Measurements from ENCODE around the gene FNIP2. TPM values are rescaled to one million over a fixed set of nuclear protein-coding genes. Genes with fewer than 3 reads are reported as not detected.

FNIP2 gene
- total RNA-seq, 1 donor from 2014 or later: 44.2 TPM

GRCh38 chr4:158869001-158869400 is 100.2 kb downstream of the FNIP2 start:
- TF ChIP-seq, protein P1, sequence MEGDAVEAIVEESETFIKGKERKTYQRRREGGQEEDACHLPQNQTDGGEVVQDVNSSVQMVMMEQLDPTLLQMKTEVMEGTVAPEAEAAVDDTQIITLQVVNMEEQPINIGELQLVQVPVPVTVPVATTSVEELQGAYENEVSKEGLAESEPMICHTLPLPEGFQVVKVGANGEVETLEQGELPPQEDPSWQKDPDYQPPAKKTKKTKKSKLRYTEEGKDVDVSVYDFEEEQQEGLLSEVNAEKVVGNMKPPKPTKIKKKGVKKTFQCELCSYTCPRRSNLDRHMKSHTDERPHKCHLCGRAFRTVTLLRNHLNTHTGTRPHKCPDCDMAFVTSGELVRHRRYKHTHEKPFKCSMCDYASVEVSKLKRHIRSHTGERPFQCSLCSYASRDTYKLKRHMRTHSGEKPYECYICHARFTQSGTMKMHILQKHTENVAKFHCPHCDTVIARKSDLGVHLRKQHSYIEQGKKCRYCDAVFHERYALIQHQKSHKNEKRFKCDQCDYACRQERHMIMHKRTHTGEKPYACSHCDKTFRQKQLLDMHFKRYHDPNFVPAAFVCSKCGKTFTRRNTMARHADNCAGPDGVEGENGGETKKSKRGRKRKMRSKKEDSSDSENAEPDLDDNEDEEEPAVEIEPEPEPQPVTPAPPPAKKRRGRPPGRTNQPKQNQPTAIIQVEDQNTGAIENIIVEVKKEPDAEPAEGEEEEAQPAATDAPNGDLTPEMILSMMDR (IDR thresholded peaks at IDR 0.05; ENCODE audit: insufficient read depth, low read length, poor library complexity, severe bottlenecking): no peak
- Histone ChIP-seq H3K27me3 (ENCODE audit: control insufficient read depth, insufficient read depth, low read length) (no peaks in the 10 kb centered on the region), H3K36me3 (ENCODE audit: control insufficient read depth, insufficient read depth, low read length) (no peaks in the 10 kb centered on the region), H3K4me3 (ENCODE audit: low read depth, low read length) (no peak overlapping the region)
- DNase-seq (ENCODE audit: low read depth): no peak

DNA sequence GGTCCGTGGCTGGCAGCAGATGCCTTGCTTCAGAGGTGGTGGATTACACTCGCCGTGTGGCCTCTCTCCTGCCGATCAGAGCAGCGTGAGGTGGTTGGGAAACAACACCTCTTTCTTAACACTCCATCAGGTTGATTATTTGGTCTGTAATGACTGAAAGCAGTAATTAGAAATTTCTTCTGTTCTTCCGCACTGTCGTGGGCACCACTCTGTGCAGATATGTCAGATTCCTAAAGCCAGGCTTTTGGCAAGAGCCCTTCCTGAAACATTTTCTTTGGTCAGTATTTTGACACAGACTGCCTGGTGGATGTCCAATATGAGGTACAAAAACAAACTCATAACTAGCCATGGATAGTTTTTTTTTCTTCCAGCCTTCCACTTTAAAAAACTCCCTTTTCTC is 100.9 kb downstream of the FNIP2 start:
- TF ChIP-seq, protein P1 (IDR thresholded peaks at IDR 0.05; ENCODE audit: insufficient read depth, low read length, poor library complexity, severe bottlenecking): no peak
- DNase-seq (ENCODE audit: low read depth): no peak
- no peaks in the 10 kb centered on the region for H3K36me3 ChIP-seq (ENCODE audit: control insufficient read depth, insufficient read depth, low read length)
- H3K4me3 ChIP-seq (ENCODE audit: low read depth, low read length): no peak overlapping the region
- no peaks in the 10 kb centered on the region for H3K27me3 ChIP-seq (ENCODE audit: control insufficient read depth, insufficient read depth, low read length)

DNA sequence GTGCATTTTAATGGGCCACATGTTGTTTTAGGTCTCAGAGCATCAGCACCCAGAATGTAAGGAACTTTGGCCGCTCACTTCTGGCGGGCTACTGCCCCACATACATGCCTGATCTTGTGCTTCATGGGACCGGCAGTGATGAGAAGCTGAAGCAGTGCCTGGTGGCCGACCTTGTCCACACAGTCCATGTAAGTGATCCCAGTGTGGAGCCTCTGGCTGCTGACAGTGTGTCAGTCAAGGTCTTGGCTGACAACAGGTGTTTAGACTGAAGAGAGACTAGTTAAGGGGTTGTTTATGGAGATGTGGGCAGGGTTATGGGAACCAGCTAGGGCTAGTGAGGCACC is 101.4 kb downstream of the FNIP2 start:
- Histone ChIP-seq H3K27me3 (ENCODE audit: control insufficient read depth, insufficient read depth, low read length) (no peaks in the 10 kb centered on the region), H3K4me3 (ENCODE audit: low read depth, low read length) (no peak overlapping the region), H3K36me3 (ENCODE audit: control insufficient read depth, insufficient read depth, low read length) (no peaks in the 10 kb centered on the region)
- TF ChIP-seq, protein P1 (IDR thresholded peaks at IDR 0.05; ENCODE audit: insufficient read depth, low read length, poor library complexity, severe bottlenecking): no peak
- no peak for DNase-seq (ENCODE audit: low read depth)

- Histone ChIP-seq H3K36me3 (ENCODE audit: control insufficient read depth, insufficient read depth, low read length) (no peaks in the 10 kb centered on the region), H3K4me3 (ENCODE audit: low read depth, low read length) (no peak overlapping the region), H3K27me3 (ENCODE audit: control insufficient read depth, insufficient read depth, low read length) (no peaks in the 10 kb centered on the region)
- no peak for DNase-seq (ENCODE audit: low read depth)
- TF ChIP-seq, protein P1 (IDR thresholded peaks at IDR 0.05; ENCODE audit: insufficient read depth, low read length, poor library complexity, severe bottlenecking): no peak
These were observed 102.0 kb downstream of the FNIP2 start for GRCh38 chr4:158870626-158871334.

DNA sequence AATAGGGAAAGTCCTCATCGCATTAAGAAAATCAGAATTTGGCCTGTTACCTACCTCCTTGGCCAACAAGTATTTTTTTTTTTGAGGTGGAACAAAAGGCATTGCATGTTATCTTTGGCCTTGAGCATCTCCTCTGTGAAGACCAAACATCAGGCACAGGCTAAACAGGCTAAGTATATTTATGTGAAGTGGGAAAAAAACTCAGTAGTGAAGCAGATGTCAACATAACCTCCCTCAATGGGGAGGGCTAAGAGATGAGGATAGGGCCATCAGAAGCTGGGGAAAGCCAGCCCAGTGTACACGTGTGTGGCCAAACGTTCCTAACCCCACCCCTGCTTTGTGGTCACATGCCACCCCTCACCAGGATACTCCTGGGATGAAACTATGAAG is 102.5 kb downstream of the FNIP2 start:
- DNase-seq (ENCODE audit: low read depth): no peak
- Histone ChIP-seq H3K4me3 (ENCODE audit: low read depth, low read length) (no peak overlapping the region), H3K36me3 (ENCODE audit: control insufficient read depth, insufficient read depth, low read length) (no peaks in the 10 kb centered on the region), H3K27me3 (ENCODE audit: control insufficient read depth, insufficient read depth, low read length) (no peaks in the 10 kb centered on the region)
- TF ChIP-seq, protein P1 (IDR thresholded peaks at IDR 0.05; ENCODE audit: insufficient read depth, low read length, poor library complexity, severe bottlenecking): no peak

DNA sequence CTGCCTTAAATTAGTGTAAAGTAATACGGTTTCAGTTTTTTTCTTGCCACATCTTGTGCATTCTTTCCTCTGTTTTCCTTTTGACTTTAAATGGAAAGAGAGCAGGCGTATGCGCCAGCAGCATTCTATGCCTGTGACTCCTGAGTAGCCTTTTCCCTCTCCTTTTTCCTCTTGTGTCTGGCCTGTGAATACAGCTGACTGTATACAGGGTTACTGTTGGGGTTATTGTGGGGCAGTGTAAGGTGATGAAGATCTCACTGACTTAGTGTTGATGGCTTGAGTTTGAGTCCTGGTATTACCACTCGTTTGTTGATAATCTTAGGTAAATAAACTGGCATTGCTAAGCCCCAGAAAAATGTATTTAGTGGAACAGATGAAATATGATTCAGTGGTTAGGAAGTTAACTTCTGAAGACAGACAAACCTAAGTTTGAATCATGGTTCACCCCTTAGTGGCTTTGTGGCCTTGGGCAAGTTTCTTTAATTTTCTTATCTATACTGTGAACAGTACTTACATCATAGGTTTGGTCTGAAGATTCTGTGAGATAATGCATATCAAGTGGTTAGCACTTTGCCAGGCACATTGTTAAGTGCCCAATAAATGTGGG is 105.1 kb downstream of the FNIP2 start:
- Histone ChIP-seq H3K27me3 (ENCODE audit: control insufficient read depth, insufficient read depth, low read length) (no peaks in the 10 kb centered on the region), H3K36me3 (ENCODE audit: control insufficient read depth, insufficient read depth, low read length) (no peaks in the 10 kb centered on the region), H3K4me3 (ENCODE audit: low read depth, low read length) (no peak overlapping the region)
- TF ChIP-seq, protein P1 (IDR thresholded peaks at IDR 0.05; ENCODE audit: insufficient read depth, low read length, poor library complexity, severe bottlenecking): no peak
- DNase-seq (ENCODE audit: low read depth): peak; percentile 26
